Type B pancreatic cell (in vitro differentiated cells): ENCODE measurements around the gene CHCHD2. TPM values are rescaled to one million over a fixed set of nuclear protein-coding genes. Genes with fewer than 3 reads are reported as not detected.
"Not testable (repeated sequence)": the region's sequence is repeated elsewhere in the genome, so short reads cannot be mapped to it uniquely, and the experiment has no call there.

Source experiments
- DNase-seq: peaks from one replicate; pipeline ENCODE4 v3.0.0; 2021; ENCODE audit warnings: mixed read lengths; ENCODE audit not compliant: unreplicated experiment; ENCODE audit errors: extremely low spot score
- H3K27ac Mint-ChIP-seq: 2 replicates; pipeline ENCODE4 v1.8.0; 2021; ENCODE audit warnings: mild to moderate bottlenecking, mixed read lengths
- H3K27me3 Mint-ChIP-seq: 2 replicates; pipeline ENCODE4 v1.8.0; 2021; ENCODE audit warnings: mixed read lengths
- H3K36me3 Mint-ChIP-seq: 2 replicates; pipeline ENCODE4 v1.8.0; 2021; ENCODE audit warnings: mixed read lengths
- H3K4me1 Mint-ChIP-seq: one replicate; pipeline ENCODE4 v1.8.0; 2021; ENCODE audit warnings: mixed read lengths; ENCODE audit not compliant: unreplicated experiment
- H3K4me3 Mint-ChIP-seq: 2 replicates; pipeline ENCODE4 v1.8.0; 2021; ENCODE audit warnings: mild to moderate bottlenecking, mixed read lengths
- H3K9me3 Mint-ChIP-seq: 2 replicates; pipeline ENCODE4 v1.8.0; 2021; ENCODE audit warnings: mixed read lengths
- total RNA-seq: library from RNA; stranded (reverse); gene quantifications from 2 replicates; pipeline ENCODE4 v1.2.1, GENCODE V29; 2021; ENCODE audit warnings: low replicate concordance
- TF ChIP-seq, protein P1 (sequence below): fragments of 200-600 bp; sonication (generic); conservative IDR thresholded peaks from 2 replicates; pipeline ENCODE4 v1.5.0; 2021; ENCODE audit warnings: antibody characterized with exemption, mild to moderate bottlenecking

The CHCHD2 gene
- total RNA-seq, 1 donor from 2014 or later, result 251 TPM

DNA sequence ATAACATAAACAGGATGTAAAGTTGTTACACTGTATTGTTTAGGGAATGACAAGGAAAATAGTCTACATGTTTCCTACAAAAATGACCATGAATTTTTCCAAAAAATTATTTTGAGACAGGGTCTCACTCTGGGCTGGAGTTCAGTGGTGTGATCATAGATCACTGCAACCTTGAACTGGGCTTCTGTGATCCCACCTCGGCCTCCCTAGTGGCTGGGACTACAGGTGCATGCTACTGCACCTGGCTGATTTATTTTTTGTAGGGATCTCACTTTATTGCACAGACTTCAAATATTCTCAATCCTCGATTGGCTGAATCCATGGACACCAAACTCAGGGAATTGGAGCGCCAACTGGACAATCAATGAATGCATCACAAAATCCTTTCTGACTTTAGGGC, 6.6 kb downstream of the CHCHD2 start:
- Mint-ChIP-seq H3K27me3 (no peaks in the 10 kb centered on the region), H3K4me1 (no peaks in the 10 kb centered on the region), H3K36me3 (peaks cover 7% of the 10 kb centered on the region), H3K9me3 (no peaks in the 10 kb centered on the region), H3K4me3 (no peak overlapping the region), H3K27ac (no peak overlapping the region)
- TF ChIP-seq, protein P1, sequence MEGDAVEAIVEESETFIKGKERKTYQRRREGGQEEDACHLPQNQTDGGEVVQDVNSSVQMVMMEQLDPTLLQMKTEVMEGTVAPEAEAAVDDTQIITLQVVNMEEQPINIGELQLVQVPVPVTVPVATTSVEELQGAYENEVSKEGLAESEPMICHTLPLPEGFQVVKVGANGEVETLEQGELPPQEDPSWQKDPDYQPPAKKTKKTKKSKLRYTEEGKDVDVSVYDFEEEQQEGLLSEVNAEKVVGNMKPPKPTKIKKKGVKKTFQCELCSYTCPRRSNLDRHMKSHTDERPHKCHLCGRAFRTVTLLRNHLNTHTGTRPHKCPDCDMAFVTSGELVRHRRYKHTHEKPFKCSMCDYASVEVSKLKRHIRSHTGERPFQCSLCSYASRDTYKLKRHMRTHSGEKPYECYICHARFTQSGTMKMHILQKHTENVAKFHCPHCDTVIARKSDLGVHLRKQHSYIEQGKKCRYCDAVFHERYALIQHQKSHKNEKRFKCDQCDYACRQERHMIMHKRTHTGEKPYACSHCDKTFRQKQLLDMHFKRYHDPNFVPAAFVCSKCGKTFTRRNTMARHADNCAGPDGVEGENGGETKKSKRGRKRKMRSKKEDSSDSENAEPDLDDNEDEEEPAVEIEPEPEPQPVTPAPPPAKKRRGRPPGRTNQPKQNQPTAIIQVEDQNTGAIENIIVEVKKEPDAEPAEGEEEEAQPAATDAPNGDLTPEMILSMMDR, result no peak
- DNase-seq, result no peak

DNA sequence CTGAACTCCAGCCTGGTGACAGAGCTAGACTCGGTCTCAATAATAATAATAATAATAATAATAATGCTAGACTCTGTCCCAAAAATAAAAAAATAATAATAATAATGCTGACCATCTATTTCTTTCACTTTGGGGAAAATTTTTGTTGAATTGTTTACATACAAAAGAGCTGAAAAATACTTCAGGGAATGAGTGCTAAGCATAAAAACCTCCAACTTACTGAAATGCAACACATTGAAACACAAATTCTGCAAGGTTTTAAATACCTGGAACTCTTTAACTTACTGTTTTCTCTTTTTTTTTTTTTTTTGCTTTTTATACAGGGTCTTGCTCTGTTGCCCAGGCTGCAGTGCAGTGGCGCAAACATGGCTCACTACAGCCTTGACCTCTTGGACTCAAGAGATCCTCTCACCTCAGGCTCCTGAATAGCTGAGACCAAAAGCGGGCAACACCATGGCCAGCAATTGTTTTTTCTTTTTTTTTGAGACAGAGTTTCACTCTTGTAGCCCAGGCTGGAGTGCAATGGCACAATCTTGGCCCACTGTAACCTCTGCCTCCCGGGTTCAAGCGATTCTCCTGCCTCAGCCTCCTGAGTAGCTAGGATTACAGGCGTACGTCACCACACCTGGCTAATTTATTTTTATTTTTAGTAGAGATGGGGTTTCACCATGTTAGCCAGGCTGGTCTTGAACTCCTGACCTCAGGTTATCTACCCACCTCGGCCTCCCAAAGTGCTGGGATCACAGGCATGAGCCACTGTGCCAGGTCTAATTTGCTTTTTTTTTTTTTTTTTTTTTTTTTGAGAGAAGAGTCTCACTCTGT, 7.9 kb downstream of the CHCHD2 start:
- H3K9me3 Mint-ChIP-seq, H3K4me1 Mint-ChIP-seq, DNase-seq, H3K36me3 Mint-ChIP-seq, H3K27me3 Mint-ChIP-seq, H3K4me3 Mint-ChIP-seq, H3K27ac Mint-ChIP-seq: not testable (repeated sequence)

DNA sequence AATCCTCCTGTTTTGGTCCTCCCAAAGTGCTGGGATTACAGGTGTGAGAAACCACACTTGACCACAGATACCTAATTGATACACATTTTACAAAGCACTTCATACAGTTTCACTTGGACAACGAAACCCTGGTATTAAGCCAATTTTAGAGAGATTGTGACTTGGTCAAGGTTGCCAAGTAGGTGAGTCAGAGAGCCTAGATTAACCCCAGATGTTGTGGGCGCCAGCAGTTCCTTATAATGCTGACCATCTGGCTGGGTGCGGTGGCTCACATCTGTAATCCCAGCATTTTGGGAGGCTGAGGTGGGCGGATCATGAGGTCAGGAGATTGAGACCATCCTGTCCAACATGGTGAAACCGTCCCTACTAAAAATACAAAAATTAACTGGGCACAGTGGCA, 8.6 kb downstream of the CHCHD2 start:
- H3K27ac Mint-ChIP-seq, result no peak overlapping the region
- peaks cover 3% of the 10 kb centered on the region for H3K36me3 Mint-ChIP-seq
- no peaks in the 10 kb centered on the region for H3K4me1 Mint-ChIP-seq
- H3K4me3 Mint-ChIP-seq, result no peak overlapping the region
- no peaks in the 10 kb centered on the region for H3K27me3 Mint-ChIP-seq
- H3K9me3 Mint-ChIP-seq, result no peaks in the 10 kb centered on the region
- TF ChIP-seq, protein P1, result no peak
- no peak for DNase-seq

DNA sequence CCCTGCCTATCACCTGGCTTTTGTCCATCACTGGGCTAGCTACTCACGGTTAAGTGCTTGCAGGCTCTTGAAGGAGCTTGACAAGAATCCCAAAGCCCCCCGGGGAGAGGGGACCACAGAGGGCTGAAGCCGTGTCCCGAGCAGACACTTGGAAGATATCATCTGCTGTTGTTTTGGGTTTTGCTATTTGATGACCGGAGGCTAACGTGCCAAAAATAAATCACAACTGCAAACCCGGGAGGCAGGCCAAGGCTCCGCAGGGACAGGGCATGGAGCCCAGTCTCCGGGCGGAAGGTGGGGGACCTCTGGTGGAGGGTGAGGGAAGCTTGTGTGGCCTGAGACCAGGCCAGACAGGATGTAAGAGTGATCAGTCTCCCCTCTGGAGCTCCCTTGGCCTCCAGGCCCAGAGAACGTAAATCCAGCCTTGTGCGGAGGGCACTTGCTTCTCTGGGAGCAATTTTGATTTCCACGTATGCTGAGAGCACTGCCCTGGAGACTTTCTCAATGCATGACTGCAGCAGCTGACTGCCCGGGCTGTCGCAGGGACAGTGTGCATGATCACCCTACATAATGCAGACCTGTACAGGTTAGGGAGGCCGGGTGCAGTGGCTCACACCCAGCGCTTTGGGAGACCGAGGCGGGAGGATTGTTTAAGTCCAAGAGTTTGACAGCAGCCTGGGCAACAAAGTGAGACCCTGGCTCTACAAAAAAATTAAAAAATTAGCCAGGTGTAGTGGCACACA, 13.3 kb downstream of the CHCHD2 start, which contains the start of gene PHKG1:
Gene PHKG1 (minus strand): TSS at position 164 of the 743 bp plus-strand sequence. CDS start 4,011 bp downstream, outside the sequence.
- H3K4me3 Mint-ChIP-seq, result no peak within 1 kb of the TSS
- H3K36me3 Mint-ChIP-seq, result peaks cover 3% of the 10 kb centered on the region
- DNase-seq, result no peak
- no peaks in the 10 kb centered on the region for H3K9me3 Mint-ChIP-seq
- TF ChIP-seq, protein P1, result peak; percentile 34
- H3K27ac Mint-ChIP-seq, result no peak within 1 kb of the TSS
- H3K27me3 Mint-ChIP-seq, result no peaks in the 10 kb centered on the region
- H3K4me1 Mint-ChIP-seq, result no peaks in the 10 kb centered on the region

DNA sequence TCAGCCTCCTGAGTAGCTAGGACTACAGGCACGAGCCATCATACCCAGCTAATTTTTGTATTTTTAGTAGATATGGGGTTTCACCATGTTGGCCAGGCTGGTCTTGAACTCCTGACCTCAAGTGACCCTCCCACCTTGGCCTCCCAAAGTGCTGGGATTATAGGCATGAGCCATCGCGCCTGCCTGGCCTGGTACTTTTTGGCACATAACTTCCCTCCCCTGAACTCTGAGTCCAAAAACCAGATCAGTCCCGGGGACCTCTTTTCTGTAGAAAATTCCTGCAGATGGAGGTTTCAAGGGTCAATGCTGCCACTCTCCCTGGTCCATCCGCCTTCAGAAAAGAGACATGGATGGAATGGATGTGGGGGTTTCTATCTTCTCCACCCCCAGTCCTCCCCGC, 13.9 kb downstream of the CHCHD2 start:
- H3K27ac Mint-ChIP-seq, H3K4me3 Mint-ChIP-seq, H3K36me3 Mint-ChIP-seq, DNase-seq, H3K27me3 Mint-ChIP-seq, H3K9me3 Mint-ChIP-seq, H3K4me1 Mint-ChIP-seq: not testable (repeated sequence)

DNA sequence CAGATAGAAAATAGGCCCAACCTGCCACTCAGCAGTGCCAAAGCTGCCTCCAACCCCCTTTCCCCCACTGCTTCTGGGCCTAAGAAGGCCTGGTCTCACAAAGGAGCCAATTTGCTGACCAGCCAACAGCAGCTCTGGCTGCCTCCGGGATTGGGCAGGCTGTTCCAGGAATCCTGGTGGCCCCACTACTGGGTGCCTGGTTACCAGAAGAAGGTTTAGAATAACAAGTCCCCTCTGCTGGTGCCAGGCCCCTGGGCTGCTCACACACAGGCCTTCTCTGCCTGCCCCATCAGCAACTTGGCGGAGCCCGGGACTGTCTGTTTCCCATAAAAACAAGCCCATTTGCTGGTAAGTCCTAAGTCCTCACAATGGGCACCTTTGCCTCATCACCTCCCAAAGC, 14.7 kb downstream of the CHCHD2 start:
- Mint-ChIP-seq H3K27ac (no peak overlapping the region), H3K4me1 (no peaks in the 10 kb centered on the region), H3K9me3 (no peaks in the 10 kb centered on the region), H3K4me3 (no peak overlapping the region), H3K27me3 (no peaks in the 10 kb centered on the region), H3K36me3 (peaks cover 3% of the 10 kb centered on the region)
- DNase-seq, result no peak
- TF ChIP-seq, protein P1, result no peak
